Muscle of arm (tissue), 12 donors: Measurements from ENCODE around the gene MB21D2. TPM values are rescaled to one million over a fixed set of nuclear protein-coding genes. Genes with fewer than 3 reads are reported as not detected.

Source experiments
- DNase-seq: peaks from one replicate; pipeline ENCODE4 v3.0.0-alpha.2; 2013
- polyA plus RNA-seq, 12 donors: library from polyadenylated mRNA; unstranded; fragments of 120-200 nt; gene quantifications; one replicate each; pipeline ENCODE4 v1.2.1, GENCODE V29; 2013; ENCODE audit not compliant: insufficient read length in 12 of 12

Gene MB21D2
- polyA plus RNA-seq, 12 donors, result 10.5 to 22.6 (median 17.8) TPM; not detected in 1

DNA sequence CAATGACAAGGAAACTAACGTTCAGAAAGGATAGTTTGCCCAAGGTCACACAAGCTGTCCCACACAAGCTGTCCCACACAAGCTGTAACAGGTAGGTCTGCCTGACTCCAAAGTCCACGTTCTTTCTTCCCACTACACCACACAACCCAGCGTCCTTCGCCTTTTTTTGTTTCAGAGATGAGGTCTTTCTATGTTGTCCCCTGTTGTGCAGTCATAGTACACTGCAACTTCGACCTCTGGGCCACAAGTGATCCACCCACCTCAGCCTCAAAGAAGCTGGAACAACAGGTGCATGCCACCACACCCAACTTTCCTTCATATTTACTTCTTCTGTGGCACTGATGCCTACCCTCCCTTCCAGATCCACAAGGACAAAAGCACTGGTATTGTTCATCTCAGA lies 21.4 kb downstream of the MB21D2 start:
- DNase-seq, result no peak

DNA sequence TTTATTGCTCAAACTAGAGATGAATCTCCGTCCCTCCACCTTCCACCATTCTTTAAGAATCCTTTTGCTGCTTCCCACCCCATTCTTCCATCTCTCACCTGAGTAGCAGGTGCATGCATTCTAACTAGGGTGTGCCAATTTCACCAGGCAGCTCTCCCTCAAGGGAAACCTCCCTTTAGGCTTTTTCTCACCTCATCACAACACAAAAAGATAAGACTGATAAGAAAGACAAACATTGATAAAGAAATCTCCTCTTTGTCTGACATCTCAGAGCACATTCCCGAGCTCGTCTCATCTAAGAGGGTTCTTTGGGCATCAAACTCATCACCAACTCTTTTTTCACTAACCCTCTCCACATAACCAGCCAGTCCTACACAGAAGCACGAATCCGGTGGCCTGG lies 23.0 kb downstream of the MB21D2 start:
- no peak for DNase-seq

DNA sequence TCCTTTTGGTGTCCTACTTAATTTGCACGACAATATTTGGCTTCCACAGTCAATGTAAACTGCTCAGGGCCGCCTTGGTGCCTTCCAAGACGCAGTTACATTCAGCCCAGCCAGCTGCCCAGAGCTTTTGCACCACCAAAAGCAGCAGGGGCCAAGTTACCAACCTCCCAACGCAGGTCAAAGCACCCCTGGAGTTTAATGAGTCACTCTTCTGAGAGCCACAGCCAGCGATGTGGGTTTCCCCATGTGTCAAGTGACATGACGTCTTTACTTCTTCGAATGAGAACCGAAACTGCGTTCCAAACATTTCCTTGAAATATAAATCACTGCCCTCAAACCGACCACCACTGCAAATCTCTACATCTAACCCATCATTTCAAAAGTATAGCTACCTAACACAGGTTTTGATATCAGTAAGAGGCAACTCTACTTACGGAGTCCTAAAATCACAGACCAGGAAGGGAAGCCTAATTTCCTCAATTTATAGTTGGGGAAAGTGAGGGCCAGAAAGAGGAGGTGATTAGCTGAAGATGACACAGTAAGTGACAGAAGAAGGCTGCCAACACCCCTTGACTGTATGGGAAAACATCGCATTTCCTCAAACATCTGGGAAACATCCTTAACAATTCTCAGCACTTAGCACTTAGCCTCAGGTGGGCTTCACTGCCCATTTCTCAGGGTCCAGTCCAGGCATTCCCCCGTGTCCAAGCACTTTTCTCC lies 24.5 kb downstream of the MB21D2 start:
- DNase-seq, result no peak

DNA sequence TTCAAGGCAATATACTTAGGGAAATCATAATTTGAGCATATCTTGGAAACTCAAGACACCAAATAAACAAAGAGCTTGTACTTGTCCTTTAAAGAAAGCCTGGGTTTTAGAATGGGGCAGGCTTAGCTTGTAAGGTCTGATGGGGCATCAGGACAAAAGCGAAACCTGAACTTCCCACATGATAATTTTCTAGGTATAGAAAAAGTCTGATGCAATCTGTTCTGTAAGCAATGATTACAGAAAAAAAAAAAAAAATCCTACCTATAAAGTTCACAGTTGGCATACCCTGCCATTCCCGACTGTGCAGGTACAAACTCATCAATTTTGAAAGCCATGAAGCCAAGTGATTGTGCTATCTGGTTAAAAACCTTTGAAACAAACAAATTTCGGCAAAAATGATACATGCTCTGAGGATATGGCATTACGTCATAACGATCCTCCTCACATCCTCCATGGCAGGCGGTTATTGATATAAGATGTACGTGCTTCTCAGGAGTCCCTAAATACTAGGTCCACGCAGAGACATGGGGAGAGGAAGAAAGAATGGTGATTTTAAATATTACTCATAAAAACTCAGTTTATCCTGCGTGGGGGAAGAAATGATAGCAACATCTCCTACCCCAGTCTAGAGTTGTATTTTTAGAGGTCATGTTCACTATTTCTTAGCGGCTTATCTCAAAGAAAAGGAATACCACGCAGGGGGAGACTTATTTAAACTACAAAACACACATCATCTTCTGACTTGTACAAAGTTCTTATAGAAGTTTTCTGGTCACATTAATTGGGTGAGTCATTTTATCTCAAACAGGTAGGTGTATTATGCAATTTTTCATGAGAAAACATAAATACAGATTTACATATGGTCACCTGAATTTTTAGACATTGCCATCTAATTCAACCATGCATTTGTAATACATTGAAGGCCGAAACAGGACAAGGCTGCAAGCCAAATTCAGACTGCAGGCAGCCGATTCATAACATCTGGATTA lies 27.0 kb downstream of the MB21D2 start:
- DNase-seq, result no peak

DNA sequence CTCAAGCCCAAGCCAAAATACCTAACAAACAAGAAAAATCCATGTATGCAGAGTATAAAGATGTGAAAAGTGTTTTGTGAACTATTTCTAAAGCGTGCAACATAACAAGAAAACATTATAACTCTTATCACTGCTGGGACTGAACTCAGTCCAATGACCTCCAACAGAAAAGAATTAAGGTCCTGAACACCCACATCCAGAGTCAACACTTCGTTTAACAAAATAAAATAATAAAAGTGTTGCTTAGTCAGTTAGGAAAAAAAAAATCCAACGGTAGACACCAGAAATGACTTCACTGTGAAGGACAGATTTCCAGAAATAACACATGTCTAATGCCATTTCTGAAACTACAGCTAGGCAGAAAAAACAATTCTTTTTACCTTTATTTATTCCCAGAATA lies 28.0 kb downstream of the MB21D2 start:
- no peak for DNase-seq

DNA sequence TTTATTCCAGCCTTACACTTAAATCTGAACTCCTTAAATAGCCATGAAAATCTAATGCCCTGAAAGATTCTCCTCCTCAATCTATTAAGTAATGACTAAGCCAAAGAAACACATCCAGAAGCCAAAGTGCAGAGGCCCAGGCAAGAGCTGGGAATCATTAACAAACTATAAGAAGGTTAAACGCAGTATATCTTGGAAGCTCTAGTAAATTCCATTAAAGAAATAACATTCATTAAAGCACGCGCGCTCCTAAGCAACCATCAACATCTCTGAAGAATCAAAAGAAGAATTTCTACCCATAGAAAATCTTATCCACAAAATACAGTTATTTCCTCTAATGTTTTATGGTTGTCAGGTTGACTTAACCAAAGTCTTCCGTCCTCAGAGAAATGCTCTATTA lies 29.5 kb downstream of the MB21D2 start:
- DNase-seq, result no peak

DNA sequence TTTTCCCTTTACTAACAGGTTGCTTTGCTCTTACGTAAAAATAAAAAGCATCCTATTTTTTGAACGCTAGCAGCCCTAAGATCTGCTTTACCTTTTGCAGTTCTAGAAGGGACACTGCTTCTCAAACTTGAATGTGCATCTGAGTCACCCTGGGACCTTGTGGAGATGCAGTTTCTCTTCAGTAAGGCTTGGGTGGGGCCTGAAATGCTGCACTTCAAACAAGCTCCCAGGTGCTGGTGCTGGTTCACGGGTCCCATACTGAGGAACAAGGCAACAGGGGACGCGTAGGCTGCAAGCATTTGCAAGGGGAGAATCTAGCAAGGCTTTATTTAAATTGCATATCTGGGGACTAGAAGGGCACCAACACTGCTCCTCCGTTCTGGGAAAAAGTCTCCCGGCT lies 30.0 kb downstream of the MB21D2 start:
- no peak for DNase-seq

DNA sequence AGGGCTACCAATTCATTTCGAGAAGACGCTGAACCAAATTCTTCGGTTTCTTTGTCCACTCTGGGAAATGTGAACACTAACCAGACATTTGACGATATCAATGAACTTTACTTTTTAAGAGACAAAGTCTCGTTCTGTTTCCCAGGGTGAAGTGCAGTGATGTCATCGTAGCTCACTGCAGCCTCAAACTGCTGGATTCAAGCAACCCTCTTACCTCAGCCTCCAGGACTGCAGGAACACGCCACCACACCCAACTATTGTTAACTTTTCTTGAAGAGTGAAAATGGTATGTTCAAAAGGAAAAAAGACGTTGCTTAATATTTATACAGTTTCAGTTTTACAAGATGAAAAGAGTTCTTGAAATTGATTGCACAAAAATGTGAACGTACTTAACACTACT lies 30.6 kb downstream of the MB21D2 start:
- DNase-seq, result no peak

DNA sequence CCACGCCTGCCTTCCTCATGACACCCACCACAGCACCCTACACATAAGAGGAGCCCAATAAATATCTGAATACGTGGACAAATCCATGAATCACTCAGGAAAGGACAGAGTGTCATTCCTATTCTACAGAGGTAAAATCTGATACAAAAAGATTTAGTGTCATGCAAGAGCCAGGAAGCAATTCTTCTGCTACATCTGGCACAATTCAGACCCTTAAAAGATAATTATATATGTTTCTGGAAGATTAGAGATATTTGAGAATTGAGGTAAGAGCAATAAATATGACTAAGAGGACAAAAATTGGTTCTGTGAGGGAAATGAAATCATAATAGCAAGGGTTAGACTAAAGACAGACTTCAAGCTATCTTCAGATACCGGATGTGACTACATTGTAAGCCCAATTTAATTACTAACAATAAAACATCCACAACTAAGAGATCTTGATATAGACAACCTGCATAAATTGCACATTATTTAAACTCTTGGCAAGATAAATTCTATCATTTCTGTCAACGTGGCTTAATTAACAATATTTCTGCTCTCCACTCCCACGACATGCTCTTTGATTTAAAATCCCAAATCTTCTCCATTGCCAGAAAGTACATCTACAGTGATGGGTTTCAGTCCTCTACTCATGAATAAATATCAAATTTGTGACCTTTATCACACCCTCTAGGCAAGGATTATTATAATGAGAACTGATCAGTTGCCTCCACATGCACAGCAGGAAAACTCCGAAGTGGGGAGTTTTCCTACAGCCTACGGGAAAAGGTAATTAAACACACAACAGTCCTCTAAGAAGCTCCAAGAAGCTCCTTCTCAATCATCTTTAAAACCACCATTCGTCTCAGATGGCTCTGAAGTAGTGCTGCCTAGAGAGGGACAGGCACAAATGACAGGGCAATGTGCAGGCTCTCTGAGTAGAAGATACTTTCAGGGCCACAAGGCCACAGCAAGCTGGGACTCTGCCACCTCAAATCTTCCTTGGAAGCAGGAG lies 32.6 kb downstream of the MB21D2 start:
- no peak for DNase-seq

DNA sequence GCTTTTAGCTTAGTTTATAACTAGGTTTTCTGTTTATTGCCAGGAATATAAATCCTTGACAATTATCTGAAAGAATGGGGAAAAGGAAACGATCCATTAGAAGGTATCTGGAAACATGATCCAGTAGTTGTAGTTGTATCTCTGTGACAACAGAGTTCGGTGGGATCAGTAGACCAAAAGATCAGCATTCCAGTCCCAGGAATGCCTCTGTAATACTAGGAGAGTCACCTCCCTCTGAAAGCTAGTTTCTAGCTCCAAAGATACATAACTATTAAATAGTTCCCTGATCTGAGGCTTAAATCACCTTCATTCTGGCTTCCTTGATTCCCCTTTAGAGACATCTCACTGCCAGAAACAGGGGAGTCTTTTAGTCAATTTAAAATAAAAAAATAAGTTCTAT lies 34.1 kb downstream of the MB21D2 start:
- no peak for DNase-seq

DNA sequence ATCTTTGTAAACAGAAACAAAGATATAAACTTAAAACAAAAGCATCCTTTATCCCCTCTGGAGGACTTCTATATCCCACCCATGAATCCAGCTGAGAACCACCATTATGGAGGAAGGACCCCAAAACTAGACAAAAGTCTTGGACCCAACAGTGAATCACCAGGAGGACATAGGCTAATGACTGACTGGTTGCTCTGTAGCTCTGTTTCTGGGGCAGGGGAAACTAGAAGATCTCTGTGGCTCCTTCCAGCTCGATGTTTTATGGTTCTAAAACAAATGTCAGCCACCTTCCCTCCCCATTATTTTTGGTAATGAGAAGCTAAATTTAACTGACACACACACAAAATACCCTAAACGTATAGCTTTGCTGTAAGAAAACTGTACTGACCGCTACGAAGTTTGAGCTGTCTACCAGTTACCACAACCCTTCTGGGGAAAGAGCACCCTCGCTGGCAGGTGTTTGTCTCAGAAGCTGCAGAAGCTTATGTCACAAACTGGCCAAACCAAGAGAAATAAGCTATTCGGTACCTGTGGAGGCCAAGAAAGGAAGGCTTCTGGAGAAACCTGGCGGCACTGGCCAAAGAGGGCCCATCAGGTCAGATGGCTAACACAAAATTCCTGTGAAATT lies 36.4 kb downstream of the MB21D2 start:
- DNase-seq, result no peak

DNA sequence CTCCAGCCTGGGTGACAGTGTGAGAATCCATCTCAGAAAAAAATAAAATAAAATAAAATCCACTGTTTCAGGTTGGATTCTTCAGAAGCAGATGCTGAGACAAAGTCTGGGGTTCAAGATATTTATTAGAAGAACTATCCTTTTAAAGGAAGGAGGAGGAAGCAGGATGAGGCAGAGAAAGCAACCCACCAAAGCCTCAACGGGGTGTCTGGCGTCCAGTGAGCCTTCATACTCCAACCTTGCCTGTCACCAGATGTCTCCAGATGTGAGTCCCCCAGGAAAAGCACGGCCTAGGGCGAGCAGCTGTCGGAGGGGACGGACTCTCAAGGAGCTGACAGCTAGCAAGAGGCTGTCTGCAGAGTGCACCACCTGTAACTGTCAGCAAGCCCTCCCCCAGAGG lies 37.3 kb downstream of the MB21D2 start:
- no peak for DNase-seq

DNA sequence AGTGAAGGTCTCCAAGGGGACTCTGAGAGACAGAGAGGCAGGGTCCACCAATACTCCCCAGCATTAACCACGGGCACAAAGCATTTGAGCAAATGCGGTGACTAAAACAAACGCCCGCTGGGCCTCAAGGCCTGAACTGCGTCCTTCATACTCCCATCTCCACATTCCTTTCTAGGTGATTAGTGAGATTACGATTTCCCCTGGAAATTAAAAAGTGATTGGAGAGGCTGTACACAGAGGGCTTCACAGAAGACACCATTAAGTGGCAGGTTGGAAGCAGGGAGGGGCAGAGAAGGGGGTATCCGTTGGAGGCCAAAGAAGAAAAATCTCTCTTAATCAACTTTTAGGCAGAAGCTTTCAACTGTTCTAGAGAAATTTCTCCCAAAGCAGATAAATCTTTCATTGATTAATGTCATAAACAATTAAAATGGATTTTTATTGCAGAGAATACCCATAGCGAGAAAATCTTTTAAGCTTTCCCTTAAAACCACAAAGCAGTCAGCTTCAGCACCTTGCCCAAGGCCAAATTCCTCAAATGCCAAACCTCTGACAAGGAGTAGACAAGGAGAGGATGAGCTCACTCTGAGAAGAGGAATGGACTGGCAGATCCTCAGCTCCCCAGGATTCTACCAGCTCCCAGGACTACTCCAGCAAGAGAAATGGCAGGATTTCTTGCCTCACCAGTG lies 38.2 kb downstream of the MB21D2 start:
- no peak for DNase-seq

DNA sequence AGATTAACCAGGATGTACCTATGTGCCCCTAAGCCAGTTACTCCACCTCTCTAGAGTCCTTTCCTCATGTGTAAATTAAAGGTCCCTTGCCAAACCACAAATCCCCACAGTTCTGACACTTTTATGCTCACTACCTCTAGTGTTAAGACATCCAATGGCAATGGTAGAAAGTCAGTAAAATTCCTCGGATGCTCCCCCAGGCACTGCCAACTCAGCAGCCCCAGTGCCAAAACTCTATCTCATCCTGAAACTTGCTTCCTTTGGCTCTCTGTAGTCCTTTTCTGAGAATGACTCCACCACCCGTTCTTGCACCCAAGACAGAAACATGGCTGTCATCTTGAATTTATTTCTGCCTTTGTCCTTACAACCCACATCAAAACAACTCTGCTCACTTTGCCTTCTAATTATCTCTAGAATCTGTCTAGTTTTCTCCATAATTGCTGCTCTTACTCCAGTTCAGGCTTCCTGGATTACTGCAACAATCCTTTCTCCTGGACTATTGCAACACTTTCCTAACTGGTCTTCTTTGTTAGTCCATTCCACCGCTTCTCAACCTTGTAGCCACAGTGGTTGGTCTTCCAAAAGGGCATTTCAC lies 41.6 kb downstream of the MB21D2 start:
- no peak for DNase-seq

DNA sequence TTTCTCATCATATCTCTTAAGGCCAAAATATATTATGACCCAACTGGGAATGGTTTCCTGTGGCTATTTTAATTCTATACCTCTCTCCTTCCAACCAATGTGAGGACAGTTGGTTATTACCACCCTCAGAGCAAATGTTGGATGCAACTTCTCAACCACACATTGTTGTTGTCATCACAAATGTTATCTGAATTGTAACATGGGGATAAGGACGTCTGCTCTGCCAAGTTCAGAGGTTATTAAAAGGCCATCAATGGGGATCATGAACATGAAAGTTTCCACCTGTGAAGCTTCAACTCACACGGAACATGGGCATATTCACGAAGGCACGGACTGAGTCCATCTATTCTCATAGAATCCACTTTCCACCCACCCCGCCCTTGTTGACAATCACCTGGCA lies 46.8 kb downstream of the MB21D2 start:
- DNase-seq, result no peak

DNA sequence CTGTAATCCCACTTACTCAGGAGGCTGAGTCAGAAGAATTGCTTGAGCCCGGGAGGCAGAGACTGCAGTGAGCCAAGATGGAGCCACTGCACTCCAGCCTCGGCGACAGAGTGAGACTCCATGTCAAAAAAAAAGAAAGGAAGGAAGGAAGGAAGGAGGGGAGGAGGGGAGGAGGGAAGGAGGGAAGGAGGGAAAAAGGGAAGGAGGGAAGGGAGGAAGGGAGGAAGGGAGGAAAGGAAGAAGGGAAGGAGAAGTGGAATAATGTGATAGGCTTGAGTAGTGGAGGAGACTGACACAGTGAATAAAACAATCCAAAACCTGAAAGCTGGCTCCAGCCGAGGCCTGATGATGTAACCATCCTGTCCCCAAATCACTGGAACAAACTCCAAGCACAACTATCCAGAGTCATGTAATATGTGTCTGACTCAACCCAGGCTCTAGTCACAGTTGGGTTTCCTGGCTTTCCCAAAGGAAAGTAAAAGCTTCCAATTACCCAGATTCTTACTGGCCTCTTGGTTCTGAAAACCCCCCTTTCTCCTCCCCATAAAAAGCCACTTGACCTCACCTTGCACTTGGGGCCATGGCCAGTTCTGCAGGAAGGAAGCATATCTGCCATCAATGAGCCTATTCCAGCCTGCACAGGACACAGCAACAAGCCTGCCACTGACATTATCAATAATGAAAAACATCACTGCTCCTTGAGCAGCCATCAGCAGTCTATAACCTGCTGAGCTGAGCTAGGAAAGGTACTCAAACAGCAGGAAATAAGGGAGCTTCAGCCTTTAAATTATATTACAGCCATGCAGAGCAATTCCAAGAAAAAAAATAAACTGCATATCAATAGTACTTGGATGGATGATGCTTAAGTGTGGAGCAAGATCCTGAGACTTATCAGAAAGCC lies 48.3 kb downstream of the MB21D2 start:
- no peak for DNase-seq

DNA sequence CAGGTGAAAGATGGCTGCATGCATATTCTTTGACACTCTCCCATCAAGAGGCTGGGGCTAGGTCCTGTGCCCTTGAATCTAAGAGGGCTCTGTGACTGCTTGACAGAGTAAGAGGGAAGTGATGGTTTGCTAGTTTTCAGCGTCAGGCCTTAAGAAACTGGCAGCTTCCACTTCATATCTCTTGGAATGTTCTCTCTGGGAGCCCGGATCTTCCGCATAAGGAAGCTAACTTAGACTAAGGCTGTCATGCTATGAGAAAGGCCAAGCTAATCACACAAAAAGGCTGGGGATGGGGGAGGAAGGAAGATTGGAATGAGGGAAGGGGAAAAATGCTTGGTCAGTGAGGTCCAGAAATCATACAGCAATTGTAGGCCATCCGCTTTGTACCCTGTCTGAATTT lies 50.0 kb downstream of the MB21D2 start:
- no peak for DNase-seq

DNA sequence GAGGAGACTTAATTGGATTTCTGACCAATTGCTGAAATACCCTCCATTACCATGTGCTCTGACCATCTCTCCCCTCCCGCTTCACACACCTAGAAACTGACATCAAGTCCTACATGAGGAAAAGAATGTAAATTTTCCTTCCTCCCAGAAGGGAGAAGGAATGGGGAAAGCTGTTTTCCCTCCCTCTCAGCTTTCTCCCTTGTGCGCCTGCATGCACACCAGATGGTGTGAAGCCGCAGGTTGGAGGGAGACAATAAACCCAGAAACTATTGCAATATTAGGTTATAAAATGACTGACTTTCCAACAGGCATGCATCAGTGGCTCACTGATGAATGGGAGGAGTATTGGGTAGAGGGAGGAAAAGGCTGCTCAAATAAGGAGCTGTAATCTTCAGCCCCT lies 50.9 kb downstream of the MB21D2 start:
- DNase-seq, result no peak

DNA sequence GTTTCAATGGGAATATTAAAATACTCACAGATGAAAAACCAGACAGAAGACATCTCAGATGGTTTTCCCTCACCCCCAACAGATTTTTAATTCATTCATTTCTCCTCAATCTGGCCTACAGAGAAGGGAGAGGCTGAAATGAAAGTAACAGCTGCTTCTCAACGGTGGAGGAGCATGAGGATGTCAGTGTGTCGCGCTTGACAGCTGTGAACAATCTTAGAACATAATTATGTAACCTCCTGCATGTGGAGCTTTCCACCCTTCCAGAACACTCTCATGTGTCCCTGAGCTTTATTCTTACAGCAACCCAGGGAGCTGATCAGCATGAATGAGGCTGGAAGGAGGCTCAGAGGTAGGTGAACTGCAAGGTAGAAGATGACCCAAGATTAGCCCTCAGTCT lies 52.7 kb downstream of the MB21D2 start:
- peak; percentile 33 for DNase-seq
